ENCODE results near the gene GKN2.

GKN2 gene

DNA sequence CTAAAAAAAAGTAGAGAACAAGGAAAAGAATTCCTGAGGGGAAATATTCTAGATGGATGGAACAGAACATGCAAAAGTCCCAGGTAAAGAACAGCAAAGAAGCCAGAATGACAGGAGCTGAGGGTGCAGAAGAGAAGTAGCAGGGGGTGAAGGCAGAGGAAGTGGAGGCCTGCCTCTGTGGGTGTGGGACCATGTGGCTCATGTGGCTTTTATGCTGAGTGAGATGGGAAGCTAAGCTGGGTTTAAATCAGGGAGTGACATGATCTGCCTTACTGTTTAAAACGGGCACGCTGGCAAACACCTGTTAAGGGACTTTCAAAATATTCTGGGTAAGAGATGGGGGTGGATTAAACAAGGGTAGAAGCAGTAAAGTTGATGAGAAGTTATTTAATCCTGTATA, 40.0 kb downstream of the GKN2 start:
- Histone ChIP-seq H3K9me3 (ENCODE audit: control insufficient read depth in 2 of 2, low read length in 2 of 2) (no peaks in the 10 kb centered on the region), H3K27me3 (ENCODE audit: control insufficient read depth in 2 of 2, insufficient read depth in 2 of 2, low read length in 2 of 2) (no peaks in the 10 kb centered on the region), H3K4me3 (ENCODE audit: low read length in 2 of 2) (no peak overlapping the region), H3K9ac (ENCODE audit: low read depth in 1 of 2, low read length in 2 of 2) (no peak overlapping the region), H3K27ac (ENCODE audit: low read depth in 2 of 2, low read length in 2 of 2) (no peak overlapping the region), H3K36me3 (ENCODE audit: control insufficient read depth in 2 of 2, insufficient read depth in 2 of 2, low read length in 2 of 2) (no peaks in the 10 kb centered on the region), H3K4me1 (ENCODE audit: control insufficient read depth in 2 of 2, insufficient read depth in 2 of 2, low read length in 2 of 2) (peaks cover 8 to 9% of the 10 kb centered on the region in 2 donors)

DNA sequence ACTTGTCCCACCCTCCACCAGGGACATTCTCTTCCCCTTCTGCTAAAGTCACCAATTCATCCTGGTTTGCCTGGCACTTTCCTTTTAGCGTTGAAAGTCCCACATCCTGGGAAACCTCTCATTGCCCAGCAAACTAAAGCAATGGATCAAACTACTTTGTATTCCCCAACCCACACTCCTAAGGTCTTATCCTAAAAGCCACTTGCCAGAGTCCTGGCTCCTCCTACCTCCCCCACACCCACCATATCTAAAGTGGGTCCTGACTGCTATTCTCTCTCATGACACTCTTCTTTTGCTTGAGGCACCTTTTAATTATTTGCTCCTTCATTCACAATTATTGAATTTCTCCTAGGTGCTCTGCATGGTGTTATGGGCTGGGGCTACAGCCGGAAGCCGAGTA, 40.6 kb downstream of the GKN2 start:
- H3K9ac ChIP-seq (ENCODE audit: low read depth in 1 of 2, low read length in 2 of 2), result no peak overlapping the region
- H3K9me3 ChIP-seq (ENCODE audit: control insufficient read depth in 2 of 2, low read length in 2 of 2), result no peaks in the 10 kb centered on the region
- no peak overlapping the region for H3K27ac ChIP-seq (ENCODE audit: low read depth in 2 of 2, low read length in 2 of 2)
- H3K4me3 ChIP-seq (ENCODE audit: low read length in 2 of 2), result no peak overlapping the region
- H3K36me3 ChIP-seq (ENCODE audit: control insufficient read depth in 2 of 2, insufficient read depth in 2 of 2, low read length in 2 of 2), result no peaks in the 10 kb centered on the region
- H3K27me3 ChIP-seq (ENCODE audit: control insufficient read depth in 2 of 2, insufficient read depth in 2 of 2, low read length in 2 of 2), result no peaks in the 10 kb centered on the region
- H3K4me1 ChIP-seq (ENCODE audit: control insufficient read depth in 2 of 2, insufficient read depth in 2 of 2, low read length in 2 of 2), result peaks cover 9 to 10% of the 10 kb centered on the region in 2 donors

DNA sequence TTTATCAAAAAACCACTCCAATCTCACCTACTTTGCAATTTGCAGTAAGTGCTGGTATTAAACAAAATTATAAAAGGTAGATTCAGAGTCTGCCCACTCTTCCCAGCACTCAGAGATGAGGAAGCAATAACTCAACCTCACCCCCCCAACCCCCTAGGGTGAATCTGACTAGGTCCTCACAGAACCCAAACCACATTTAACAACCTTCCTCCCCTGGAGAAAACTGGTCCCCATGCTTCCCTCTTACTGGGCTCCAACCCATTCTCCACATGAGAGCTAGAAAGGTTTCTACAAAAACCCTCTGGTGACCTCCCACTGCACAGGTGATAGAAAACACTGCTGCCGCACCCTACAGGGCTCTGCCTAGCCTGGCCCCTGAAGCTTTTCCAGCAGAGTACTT, 41.0 kb downstream of the GKN2 start:
- Histone ChIP-seq H3K4me3 (ENCODE audit: low read length in 2 of 2) (no peak overlapping the region), H3K27ac (ENCODE audit: low read depth in 2 of 2, low read length in 2 of 2) (no peak overlapping the region), H3K9me3 (ENCODE audit: control insufficient read depth in 2 of 2, low read length in 2 of 2) (no peaks in the 10 kb centered on the region), H3K9ac (ENCODE audit: low read depth in 1 of 2, low read length in 2 of 2) (no peak overlapping the region), H3K36me3 (ENCODE audit: control insufficient read depth in 2 of 2, insufficient read depth in 2 of 2, low read length in 2 of 2) (no peaks in the 10 kb centered on the region), H3K27me3 (ENCODE audit: control insufficient read depth in 2 of 2, insufficient read depth in 2 of 2, low read length in 2 of 2) (no peaks in the 10 kb centered on the region), H3K4me1 (ENCODE audit: control insufficient read depth in 2 of 2, insufficient read depth in 2 of 2, low read length in 2 of 2) (peaks cover 9 to 10% of the 10 kb centered on the region in 2 donors)

DNA sequence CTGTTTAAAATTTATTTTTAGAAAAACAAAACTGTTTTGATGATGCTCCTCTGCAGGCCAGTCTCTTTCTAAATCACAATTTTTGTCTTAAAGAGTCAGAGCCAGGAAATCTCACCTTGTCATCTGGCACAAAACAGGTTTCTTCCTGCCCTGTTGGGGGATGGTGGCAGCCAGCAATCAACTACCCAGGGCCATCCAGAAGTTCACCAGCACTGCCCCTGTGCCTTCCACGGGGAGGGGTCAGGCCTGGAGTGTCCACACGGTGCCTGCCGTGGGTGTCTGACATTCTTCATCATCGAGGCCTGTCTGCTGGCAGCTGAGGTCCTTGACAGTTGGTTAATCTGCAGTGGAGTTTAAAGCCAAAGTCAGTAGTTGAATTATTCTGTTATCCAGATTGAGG, 41.4 kb downstream of the GKN2 start:
- Histone ChIP-seq H3K9me3 (ENCODE audit: control insufficient read depth in 2 of 2, low read length in 2 of 2) (no peaks in the 10 kb centered on the region), H3K9ac (ENCODE audit: low read depth in 1 of 2, low read length in 2 of 2) (no peak overlapping the region), H3K27ac (ENCODE audit: low read depth in 2 of 2, low read length in 2 of 2) (no peak overlapping the region), H3K27me3 (ENCODE audit: control insufficient read depth in 2 of 2, insufficient read depth in 2 of 2, low read length in 2 of 2) (no peaks in the 10 kb centered on the region), H3K4me1 (ENCODE audit: control insufficient read depth in 2 of 2, insufficient read depth in 2 of 2, low read length in 2 of 2) (peaks cover 9 to 10% of the 10 kb centered on the region in 2 donors), H3K4me3 (ENCODE audit: low read length in 2 of 2) (no peak overlapping the region), H3K36me3 (ENCODE audit: control insufficient read depth in 2 of 2, insufficient read depth in 2 of 2, low read length in 2 of 2) (no peaks in the 10 kb centered on the region)

DNA sequence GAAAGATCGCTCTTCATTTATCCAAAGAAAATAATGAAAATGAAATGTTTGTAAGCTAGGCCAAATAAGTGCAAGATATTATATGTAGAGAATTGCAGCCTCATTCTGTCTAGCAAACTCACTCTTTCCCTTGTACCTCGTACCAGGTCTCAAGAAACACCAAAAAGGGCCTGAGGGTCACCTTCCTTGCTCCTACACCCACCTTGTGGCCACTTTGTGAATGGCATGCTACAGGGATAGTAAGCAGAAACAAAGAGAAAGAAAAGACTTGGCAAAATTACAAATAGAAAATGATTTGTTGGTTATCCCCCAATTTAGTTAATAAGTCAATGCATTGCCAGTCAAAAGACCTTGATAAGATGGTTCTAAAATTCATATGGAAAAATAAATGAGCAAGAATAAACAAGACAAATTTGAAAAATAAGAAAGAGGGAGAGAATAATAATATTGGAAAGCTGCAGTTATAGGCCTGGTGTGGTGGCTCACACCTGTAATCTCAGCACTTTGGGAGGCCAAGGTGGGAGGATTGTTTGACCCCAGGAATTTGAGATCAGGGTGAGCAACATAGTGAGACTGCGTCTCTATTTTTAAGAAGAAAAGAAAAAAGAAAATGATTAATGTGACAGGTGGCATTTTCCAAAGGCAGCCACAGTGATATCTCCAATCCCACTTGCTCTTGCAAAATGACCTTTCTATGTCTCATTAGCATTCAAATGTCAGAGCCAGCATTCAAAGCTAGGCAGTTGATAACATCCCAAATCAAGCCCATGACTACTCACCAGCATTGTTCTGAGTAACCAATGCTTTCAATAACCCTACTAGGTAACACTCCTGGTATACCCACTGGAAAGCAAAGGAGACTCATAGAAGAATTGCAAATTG, 42.7 kb downstream of the GKN2 start:
- Histone ChIP-seq H3K27ac (ENCODE audit: low read depth in 2 of 2, low read length in 2 of 2) (no peak overlapping the region), H3K9ac (ENCODE audit: low read depth in 1 of 2, low read length in 2 of 2) (no peak overlapping the region), H3K4me3 (ENCODE audit: low read length in 2 of 2) (no peak overlapping the region), H3K36me3 (ENCODE audit: control insufficient read depth in 2 of 2, insufficient read depth in 2 of 2, low read length in 2 of 2) (no peaks in the 10 kb centered on the region), H3K9me3 (ENCODE audit: control insufficient read depth in 2 of 2, low read length in 2 of 2) (no peaks in the 10 kb centered on the region), H3K4me1 (ENCODE audit: control insufficient read depth in 2 of 2, insufficient read depth in 2 of 2, low read length in 2 of 2) (peaks cover 9 to 10% of the 10 kb centered on the region in 2 donors), H3K27me3 (ENCODE audit: control insufficient read depth in 2 of 2, insufficient read depth in 2 of 2, low read length in 2 of 2) (no peaks in the 10 kb centered on the region)

DNA sequence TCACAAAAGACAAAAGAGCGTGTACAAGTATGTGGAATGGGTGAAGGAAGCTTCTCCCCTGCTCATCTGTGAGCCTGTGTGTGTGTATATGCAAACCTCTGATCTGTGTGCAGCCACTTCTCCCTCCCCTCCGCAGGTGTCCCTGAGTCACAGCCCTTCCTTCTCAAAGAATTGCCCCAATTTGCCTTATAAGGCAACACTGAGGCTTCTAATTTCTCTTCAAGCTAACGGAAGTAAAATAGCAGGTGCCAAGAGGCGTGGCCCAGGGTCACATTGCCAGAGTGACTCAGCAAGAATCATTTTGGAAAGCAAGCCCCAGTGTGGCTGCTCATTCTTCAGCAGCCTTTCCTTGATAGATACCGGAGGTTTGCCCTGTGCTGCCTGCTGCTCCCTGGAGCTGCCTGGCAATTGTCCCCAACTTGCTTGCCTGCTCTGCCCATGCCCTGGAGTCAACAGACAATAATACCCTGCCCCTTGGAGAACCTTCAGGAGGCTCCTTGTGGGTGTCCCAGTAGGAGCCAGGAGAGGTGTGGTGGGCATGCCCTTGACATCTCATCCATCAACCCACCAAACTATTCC, 44.2 kb downstream of the GKN2 start:
- no peaks in the 10 kb centered on the region for H3K9me3 ChIP-seq (ENCODE audit: control insufficient read depth in 2 of 2, low read length in 2 of 2)
- H3K27me3 ChIP-seq (ENCODE audit: control insufficient read depth in 2 of 2, insufficient read depth in 2 of 2, low read length in 2 of 2), result no peaks in the 10 kb centered on the region
- H3K27ac ChIP-seq (ENCODE audit: low read depth in 2 of 2, low read length in 2 of 2), result peak overlapping the region in 1 of 2 donors; percentile 68
- H3K36me3 ChIP-seq (ENCODE audit: control insufficient read depth in 2 of 2, insufficient read depth in 2 of 2, low read length in 2 of 2), result no peaks in the 10 kb centered on the region
- H3K4me3 ChIP-seq (ENCODE audit: low read length in 2 of 2), result no peak overlapping the region
- H3K4me1 ChIP-seq (ENCODE audit: control insufficient read depth in 2 of 2, insufficient read depth in 2 of 2, low read length in 2 of 2), result peaks cover 9 to 10% of the 10 kb centered on the region in 2 donors
- H3K9ac ChIP-seq (ENCODE audit: low read depth in 1 of 2, low read length in 2 of 2), result peak overlapping the region in 1 of 2 donors; percentile 5

DNA sequence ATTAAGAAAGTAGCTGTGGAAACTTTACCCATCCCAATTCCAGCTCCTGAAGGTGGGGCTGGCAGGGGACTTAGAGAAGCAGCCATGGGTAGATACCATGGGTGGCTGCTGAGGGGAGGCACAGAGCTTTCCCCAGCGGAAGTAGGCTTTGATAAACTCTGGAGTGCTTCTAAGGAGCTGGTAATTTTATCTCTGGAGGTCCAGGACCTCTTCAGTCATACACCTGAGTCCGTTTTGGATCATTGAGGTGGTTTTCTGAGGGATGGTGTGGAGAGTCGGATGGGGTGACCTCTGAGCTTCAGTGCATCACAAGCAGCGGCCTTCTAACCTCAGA, 44.8 kb downstream of the GKN2 start:
- Histone ChIP-seq H3K36me3 (ENCODE audit: control insufficient read depth in 2 of 2, insufficient read depth in 2 of 2, low read length in 2 of 2) (no peaks in the 10 kb centered on the region), H3K9ac (ENCODE audit: low read depth in 1 of 2, low read length in 2 of 2) (peak overlapping the region in 1 of 2 donors; percentile 5), H3K9me3 (ENCODE audit: control insufficient read depth in 2 of 2, low read length in 2 of 2) (no peaks in the 10 kb centered on the region), H3K27ac (ENCODE audit: low read depth in 2 of 2, low read length in 2 of 2) (peak overlapping the region in 1 of 2 donors; percentile 68), H3K27me3 (ENCODE audit: control insufficient read depth in 2 of 2, insufficient read depth in 2 of 2, low read length in 2 of 2) (no peaks in the 10 kb centered on the region), H3K4me3 (ENCODE audit: low read length in 2 of 2) (no peak overlapping the region), H3K4me1 (ENCODE audit: control insufficient read depth in 2 of 2, insufficient read depth in 2 of 2, low read length in 2 of 2) (peaks cover 9 to 10% of the 10 kb centered on the region in 2 donors)

DNA sequence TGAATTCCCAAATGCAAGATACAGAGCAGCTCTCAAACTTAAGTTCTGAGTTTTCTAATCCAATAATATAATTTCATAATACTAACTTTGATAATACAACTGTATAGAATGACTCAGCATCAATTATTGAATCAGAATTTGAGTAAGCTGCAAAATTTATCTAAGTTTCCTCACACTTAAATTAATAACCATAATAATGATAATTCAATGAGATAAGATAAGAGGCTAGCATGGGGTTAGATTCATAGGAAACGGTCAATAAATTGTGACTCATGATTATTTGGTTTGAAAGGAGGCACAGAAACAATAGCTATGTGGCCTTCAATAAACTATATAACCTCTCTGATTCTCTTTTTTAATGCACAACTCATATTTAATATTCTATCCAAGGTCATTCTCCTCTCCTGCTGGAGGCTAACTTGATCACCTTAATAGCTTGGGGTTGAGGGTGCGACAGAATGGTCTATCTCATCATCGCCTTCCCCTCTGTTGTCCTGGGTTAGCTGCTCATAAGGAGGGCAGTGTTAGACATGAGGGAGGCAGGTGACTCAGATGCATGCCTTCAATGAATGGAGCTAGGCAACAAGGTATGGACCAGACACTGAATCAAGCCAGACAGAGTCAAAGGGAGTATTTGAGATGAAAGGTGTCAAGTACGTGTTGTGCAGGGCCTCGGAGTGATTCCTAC, 45.3 kb downstream of the GKN2 start:
- H3K4me1 ChIP-seq (ENCODE audit: control insufficient read depth in 2 of 2, insufficient read depth in 2 of 2, low read length in 2 of 2), result peaks cover 9 to 10% of the 10 kb centered on the region in 2 donors
- peak overlapping the region in 1 of 2 donors; percentile 68 for H3K27ac ChIP-seq (ENCODE audit: low read depth in 2 of 2, low read length in 2 of 2)
- no peak overlapping the region for H3K9ac ChIP-seq (ENCODE audit: low read depth in 1 of 2, low read length in 2 of 2)
- no peaks in the 10 kb centered on the region for H3K27me3 ChIP-seq (ENCODE audit: control insufficient read depth in 2 of 2, insufficient read depth in 2 of 2, low read length in 2 of 2)
- H3K4me3 ChIP-seq (ENCODE audit: low read length in 2 of 2), result no peak overlapping the region
- H3K36me3 ChIP-seq (ENCODE audit: control insufficient read depth in 2 of 2, insufficient read depth in 2 of 2, low read length in 2 of 2), result no peaks in the 10 kb centered on the region
- no peaks in the 10 kb centered on the region for H3K9me3 ChIP-seq (ENCODE audit: control insufficient read depth in 2 of 2, low read length in 2 of 2)

DNA sequence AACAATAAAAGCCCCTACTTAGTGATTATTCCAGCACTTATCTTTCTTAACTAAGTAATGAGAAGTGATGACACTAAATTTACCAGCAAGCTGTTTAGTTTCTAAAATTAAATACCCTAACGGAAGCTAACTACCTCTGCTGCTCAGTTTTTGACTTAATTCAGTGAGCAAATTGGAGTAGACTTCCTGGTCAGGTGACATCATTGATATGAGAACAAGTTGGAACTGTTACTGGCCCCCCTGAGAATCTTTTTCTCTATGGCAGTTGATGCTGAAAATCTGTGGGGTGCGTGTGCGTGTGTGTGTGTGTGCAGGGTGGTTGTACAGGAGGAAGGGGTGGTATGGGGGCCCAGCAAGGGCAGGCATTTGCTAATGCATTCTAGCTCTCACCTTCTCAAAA, 46.0 kb downstream of the GKN2 start:
- no peaks in the 10 kb centered on the region for H3K27me3 ChIP-seq (ENCODE audit: control insufficient read depth in 2 of 2, insufficient read depth in 2 of 2, low read length in 2 of 2)
- no peaks in the 10 kb centered on the region for H3K36me3 ChIP-seq (ENCODE audit: control insufficient read depth in 2 of 2, insufficient read depth in 2 of 2, low read length in 2 of 2)
- H3K4me1 ChIP-seq (ENCODE audit: control insufficient read depth in 2 of 2, insufficient read depth in 2 of 2, low read length in 2 of 2), result peaks cover 9 to 10% of the 10 kb centered on the region in 2 donors
- no peak overlapping the region for H3K27ac ChIP-seq (ENCODE audit: low read depth in 2 of 2, low read length in 2 of 2)
- H3K9me3 ChIP-seq (ENCODE audit: control insufficient read depth in 2 of 2, low read length in 2 of 2), result no peaks in the 10 kb centered on the region
- H3K9ac ChIP-seq (ENCODE audit: low read depth in 1 of 2, low read length in 2 of 2), result no peak overlapping the region
- H3K4me3 ChIP-seq (ENCODE audit: low read length in 2 of 2), result no peak overlapping the region

DNA sequence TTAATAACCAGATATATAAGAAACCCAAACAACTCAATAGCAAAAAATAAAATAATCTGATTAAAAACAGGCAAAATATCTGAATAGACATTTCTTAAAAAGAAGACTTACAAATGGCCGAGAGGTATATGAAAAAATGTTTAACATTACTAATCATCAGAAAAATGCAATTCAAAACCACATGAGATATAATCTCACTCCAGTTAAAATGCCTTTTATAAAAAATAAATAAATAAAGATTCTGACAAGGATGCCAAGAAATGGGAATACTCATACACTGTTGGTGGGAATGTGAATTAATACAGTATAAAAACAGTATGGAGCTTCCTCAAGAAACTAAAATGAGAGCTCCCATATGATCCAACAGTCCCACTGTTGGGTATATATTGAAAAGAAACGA, 47.6 kb downstream of the GKN2 start:
- Histone ChIP-seq H3K27ac (ENCODE audit: low read depth in 2 of 2, low read length in 2 of 2) (no peak overlapping the region), H3K4me1 (ENCODE audit: control insufficient read depth in 2 of 2, insufficient read depth in 2 of 2, low read length in 2 of 2) (peaks cover 9 to 10% of the 10 kb centered on the region in 2 donors), H3K9ac (ENCODE audit: low read depth in 1 of 2, low read length in 2 of 2) (no peak overlapping the region), H3K36me3 (ENCODE audit: control insufficient read depth in 2 of 2, insufficient read depth in 2 of 2, low read length in 2 of 2) (no peaks in the 10 kb centered on the region), H3K27me3 (ENCODE audit: control insufficient read depth in 2 of 2, insufficient read depth in 2 of 2, low read length in 2 of 2) (no peaks in the 10 kb centered on the region), H3K9me3 (ENCODE audit: control insufficient read depth in 2 of 2, low read length in 2 of 2) (no peaks in the 10 kb centered on the region), H3K4me3 (ENCODE audit: low read length in 2 of 2) (no peak overlapping the region)

Data from mucosa of rectum (tissue), 2 donors.